IMR-90 (cell line): ENCODE results near the gene F12. TPM values are rescaled to one million over a fixed set of nuclear protein-coding genes. Genes with fewer than 3 reads are reported as not detected.
"Not testable (repeated sequence)": the region's sequence is repeated elsewhere in the genome, so short reads cannot be mapped to it uniquely, and the experiment has no call there.

Experiments
- ATAC-seq: fragments of 200-7000 bp; cut with Tn5 transposase; 2 replicates; pipeline ENCODE4 v1.9.1; 2020; ENCODE audit warnings: low read depth, mild to moderate bottlenecking, moderate library complexity
- BruUV-seq: library from RNA; stranded (reverse); fragments of 400-500 nt; replicated peaks from 2 replicates; lab custom pipeline; 2021; lab: Mats Ljungman, UMichigan
- CTCF ChIA-PET: fragments of 300-600 bp; formaldehyde crosslinking; extraction: SDS; loops from one replicate; lab custom pipeline; 2021; ENCODE audit warnings: antibody characterized with exemption; lab: Yijun Ruan, JAX
- POLR2A ChIA-PET: fragments of 300-600 bp; sonication (Branson Sonifier 250); formaldehyde crosslinking; loops from one replicate; lab custom pipeline; 2022; ENCODE audit warnings: antibody characterized with exemption; ENCODE audit not compliant: unreplicated experiment; lab: Charles Lee
- DNase-seq: peaks from one replicate; pipeline ENCODE4 v3.0.0; 2013
- H2AFZ ChIP-seq: replicated peaks from 2 replicates; pipeline ENCODE3; 2013; ENCODE audit warnings: low read length, mild to moderate bottlenecking; ENCODE audit not compliant: poor library complexity
- H2AK5ac ChIP-seq: 2 replicates; pipeline ENCODE4 v1.6.1; 2013; ENCODE audit warnings: low read depth, low read length, inconsistent platforms
- H2AK9ac ChIP-seq: replicated peaks from 2 replicates; pipeline ENCODE3; 2013; ENCODE audit warnings: mild to moderate bottlenecking, low read depth, low read length, moderate library complexity; ENCODE audit not compliant: poor library complexity
- H2BK120ac ChIP-seq: 2 replicates; pipeline ENCODE4 v1.6.1; 2013; ENCODE audit warnings: low read depth, low read length, inconsistent platforms
- H2BK15ac ChIP-seq: 3 replicates; pipeline ENCODE4 v1.6.1; 2013; ENCODE audit warnings: low read depth, low read length, inconsistent platforms
- H2BK20ac ChIP-seq: 2 replicates; pipeline ENCODE4 v1.6.1; 2013; ENCODE audit warnings: low read depth, mild to moderate bottlenecking, inconsistent platforms, low read length, moderate library complexity
- H2BK5ac ChIP-seq: 2 replicates; pipeline ENCODE4 v1.6.1; 2013; ENCODE audit warnings: mild to moderate bottlenecking, low read depth, low read length, inconsistent platforms; ENCODE audit not compliant: poor library complexity, severe bottlenecking
- H3K14ac ChIP-seq: replicated peaks from 2 replicates; pipeline ENCODE4 v1.6.1; 2013; ENCODE audit warnings: low read depth, low read length, inconsistent platforms
- H3K18ac ChIP-seq: 2 replicates; pipeline ENCODE4 v1.6.1; 2013; ENCODE audit warnings: low read depth, low read length, control low read depth
- H3K23ac ChIP-seq: 2 replicates; pipeline ENCODE4 v1.6.1; 2013; ENCODE audit warnings: low read depth, low read length, inconsistent platforms
- H3K27ac ChIP-seq: 2 replicates; pipeline ENCODE4 v1.5.1; 2013; ENCODE audit warnings: mild to moderate bottlenecking, control low read depth, low read length; ENCODE audit not compliant: insufficient read depth
- H3K27me3 ChIP-seq: 2 replicates; pipeline ENCODE4 v1.6.1; 2013; ENCODE audit warnings: low read length; ENCODE audit not compliant: control insufficient read depth, insufficient read depth
- H3K36me3 ChIP-seq: 2 replicates; pipeline ENCODE4 v1.6.1; 2013; ENCODE audit warnings: low read length, mixed read lengths; ENCODE audit not compliant: control insufficient read depth, insufficient read depth
- H3K4ac ChIP-seq: 2 replicates; pipeline ENCODE4 v1.6.1; 2013; ENCODE audit warnings: low read depth, low read length, inconsistent platforms
- H3K4me1 ChIP-seq: 2 replicates; pipeline ENCODE4 v1.6.1; 2013; ENCODE audit warnings: low read length, mixed read lengths; ENCODE audit not compliant: control insufficient read depth, insufficient read depth
- H3K4me2 ChIP-seq: 2 replicates; pipeline ENCODE4 v1.6.1; 2013; ENCODE audit warnings: low read depth, mild to moderate bottlenecking, control low read depth, low read length, moderate library complexity
- H3K4me3 ChIP-seq: 2 replicates; pipeline ENCODE4 v1.5.1; 2013; ENCODE audit warnings: low read depth, mild to moderate bottlenecking, control low read depth, low read length, moderate library complexity; ENCODE audit not compliant: insufficient read depth
- H3K56ac ChIP-seq: 2 replicates; pipeline ENCODE4 v1.6.1; 2013; ENCODE audit warnings: low read length, inconsistent platforms; ENCODE audit not compliant: insufficient read depth; ENCODE audit errors: extremely low read depth
- H3K79me1 ChIP-seq, 2 experiments: 2 replicates each; pipeline ENCODE4 v1.6.1; 2013; ENCODE audit warnings: low read length in 2 of 2, inconsistent platforms in 1 of 2, low read depth in 1 of 2
- H3K9ac ChIP-seq: 2 replicates; pipeline ENCODE4 v1.6.1; 2013; ENCODE audit warnings: low read depth, low read length, control low read depth
- H3K9me1 ChIP-seq: 2 replicates; pipeline ENCODE4 v1.6.1; 2013; ENCODE audit warnings: low read length, inconsistent platforms; ENCODE audit not compliant: insufficient read depth
- H3K9me3 ChIP-seq: 2 replicates; pipeline ENCODE4 v1.6.1; 2013; ENCODE audit warnings: low read length; ENCODE audit not compliant: control insufficient read depth, insufficient read depth
- H4K20me1 ChIP-seq: 2 replicates; pipeline ENCODE4 v1.6.1; 2013; ENCODE audit warnings: low read length, inconsistent platforms; ENCODE audit not compliant: insufficient read depth
- H4K5ac ChIP-seq: 2 replicates; pipeline ENCODE4 v1.6.1; 2013; ENCODE audit warnings: mild to moderate bottlenecking, low read depth, low read length, control low read depth
- H4K8ac ChIP-seq, 2 experiments: 2 replicates each; pipeline ENCODE4 v1.6.1; 2013; ENCODE audit warnings: low read depth in 2 of 2, low read length in 2 of 2, control low read depth in 1 of 2, inconsistent platforms in 1 of 2
- H4K91ac ChIP-seq: 2 replicates; pipeline ENCODE4 v1.6.1; 2013; ENCODE audit warnings: low read depth, low read length, inconsistent platforms; ENCODE audit not compliant: insufficient read depth
- WGBS, 2 experiments: methylation state at CpG; one replicate each; pipeline versions ENCODE4 v1.1.5 to v1.1.7; 2013; ENCODE audit warnings: missing lambda C conversion rate in 2 of 2; ENCODE audit not compliant: insufficient read length in 1 of 2; ENCODE audit errors: extremely low coverage in 2 of 2; 5-methylcytosine and 5-hydroxymethylcytosine counted together
- dilution Hi-C: fragments of 300-500 bp; cut with HindIII; formaldehyde crosslinking; loops from one replicate; pipeline ENCODE4 v1.14.3; 2018; ENCODE audit warnings: low sequenced_read_pairs; ENCODE audit not compliant: unreplicated experiment
- in situ Hi-C: fragments of 300-500 bp; cut with MboI; formaldehyde crosslinking; loops from 3 replicates; pipeline ENCODE4 v1.14.3; 2019; ENCODE audit warnings: low sequenced_read_pairs, inconsistent platforms, mixed read lengths
- intact Hi-C: fragments of 100-400 bp; cut with micrococcal nuclease; formaldehyde crosslinking; loops from 2 replicates; pipeline ENCODE4 v1.10.0; 2022
- polyA plus RNA-seq, 3 experiments: library from polyadenylated mRNA; depleted of rRNA; stranded (reverse); fragments of >200 nt; gene quantifications; 2 replicates each; pipeline ENCODE4 v1.2.3, GENCODE V29; 2012; ENCODE audit warnings: low replicate concordance in 1 of 3
- total RNA-seq: library from RNA; depleted of rRNA; stranded (reverse); fragments of >200 nt; gene quantifications from 2 replicates; pipeline ENCODE4 v1.2.3, GENCODE V29; 2012

Gene F12
- total and polyA plus RNA-seq, 2 of the 4 experiments (the other 2 are of a cell fraction): 0.36 to 1.2 TPM

- H3K27ac ChIP-seq, H4K91ac ChIP-seq, H4K20me1 ChIP-seq, DNase-seq, BruUV-seq, H3K4me1 ChIP-seq, H3K56ac ChIP-seq, H3K4ac ChIP-seq, H2BK120ac ChIP-seq, in situ Hi-C loops, H2AK9ac ChIP-seq, H2BK20ac ChIP-seq, ATAC-seq, H3K9me3 ChIP-seq, H3K27me3 ChIP-seq, intact Hi-C loops, H2BK5ac ChIP-seq, H2AFZ ChIP-seq, H2BK15ac ChIP-seq, H3K4me2 ChIP-seq, H3K4me3 ChIP-seq, H3K18ac ChIP-seq, H3K9ac ChIP-seq, H3K23ac ChIP-seq, H3K36me3 ChIP-seq, H4K5ac ChIP-seq, H2AK5ac ChIP-seq, POLR2A ChIA-PET, H3K14ac ChIP-seq, H4K8ac ChIP-seq, H3K79me1 ChIP-seq, dilution Hi-C loops, H3K9me1 ChIP-seq: not testable (repeated sequence)
- no CpG with 5 or more reads among the region's 5 CpGs for WGBS, 2 experiments
- CTCF ChIA-PET: interaction anchor here (0.6 kb wide), 1 partner anchor 9 kb away, joined by 4 read pairs; no protein-coding TSS in a partner anchor
Measured at GRCh38 chr5:177375516-177375915, 33.8 kb downstream of the F12 start.
